Measurements from ENCODE around the gene RIMKLA. TPM values are rescaled to one million over a fixed set of nuclear protein-coding genes. Genes with fewer than 3 reads are reported as not detected.

RIMKLA gene
- total and polyA plus RNA-seq, 2 donors (not counting 1 experiment from before 2014, with no cell fraction given), result 0.01 TPM; not detected in 1

DNA sequence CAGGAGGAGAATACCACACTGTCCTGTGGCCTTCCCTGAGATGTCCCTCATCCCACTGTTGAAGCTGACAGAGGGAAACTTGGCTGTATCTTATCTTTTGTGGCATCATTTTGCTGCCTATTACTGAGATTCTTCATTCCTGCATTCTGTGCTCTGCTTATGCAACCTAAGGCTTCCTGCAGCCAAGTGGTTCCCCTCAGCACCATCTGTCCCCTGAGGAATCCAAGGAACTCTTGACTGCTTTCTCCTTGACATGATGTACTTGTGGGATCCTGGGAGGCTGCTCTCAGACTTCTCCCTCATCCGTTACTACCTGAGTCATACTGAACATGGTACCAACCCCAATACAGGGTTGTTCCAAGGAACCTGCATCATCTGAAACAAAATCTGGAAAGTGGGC is 21.1 kb upstream of the RIMKLA start:
- Mint-ChIP-seq H3K4me3 (no peak overlapping the region), H3K4me1 (peaks cover 3% of the 10 kb centered on the region), H3K9me3 (ENCODE audit: insufficient read depth) (no peaks in the 10 kb centered on the region), H3K27ac (no peak overlapping the region), H3K27me3 (peaks cover 24% of the 10 kb centered on the region)
- no peak for ATAC-seq (ENCODE audit: low read depth)
- intact Hi-C loops (cut with micrococcal nuclease), result no loop called here
- Histone ChIP-seq H3K4me1 (ENCODE audit: control insufficient read depth in 2 of 2, insufficient read depth in 2 of 2, low read length in 2 of 2) (no peaks in the 10 kb centered on the region), H3K36me3 (replicated peaks in 1 of 2; ENCODE audit: control extremely low read depth in 1 of 2, control insufficient read depth in 1 of 2, extremely low read depth in 1 of 2, insufficient read depth in 2 of 2, low read length in 1 of 2) (no peaks in the 10 kb centered on the region), H3K27me3 (replicated peaks in 1 of 4; ENCODE audit: control extremely low read depth in 1 of 4, control insufficient read depth in 3 of 4, insufficient read depth in 4 of 4, low read length in 3 of 4) (no peaks in the 10 kb centered on the region), H3K79me2 (ENCODE audit: control insufficient read depth, insufficient read depth, low read length) (no peaks in the 10 kb centered on the region), H2AFZ (ENCODE audit: insufficient read depth, low read depth, low read length, poor library complexity, severe bottlenecking) (no peak overlapping the region), H3K9ac (ENCODE audit: low read length) (no peak overlapping the region), H4K20me1 (ENCODE audit: control insufficient read depth, insufficient read depth, low read length, poor library complexity, severe bottlenecking) (no peaks in the 10 kb centered on the region), H3K4me3 (ENCODE audit: control extremely low read depth in 1 of 5, extremely low read depth in 1 of 5, insufficient read depth in 1 of 5, low read depth in 2 of 5, low read length in 4 of 5) (no peak overlapping the region), H3K27ac (ENCODE audit: low read length in 2 of 2) (no peak overlapping the region), H3K9me3 (ENCODE audit: control extremely low read depth in 1 of 3, control insufficient read depth in 2 of 3, insufficient read depth in 1 of 3, low read length in 2 of 3) (no peaks in the 10 kb centered on the region), H3K4me2 (replicated peaks; ENCODE audit: low read depth, low read length, poor library complexity, severe bottlenecking) (no peak overlapping the region)
- ChIA-PET POLR2A (interaction anchor here (0.7 kb wide), 1 partner anchor 227 kb away, joined by 3 read pairs; no protein-coding TSS in a partner anchor), CTCF (no interaction called here)
- 100% methylated on average over 1 of the region's 1 CpG for WGBS (ENCODE audit: insufficient coverage)
- TF ChIP-seq, protein P1, sequence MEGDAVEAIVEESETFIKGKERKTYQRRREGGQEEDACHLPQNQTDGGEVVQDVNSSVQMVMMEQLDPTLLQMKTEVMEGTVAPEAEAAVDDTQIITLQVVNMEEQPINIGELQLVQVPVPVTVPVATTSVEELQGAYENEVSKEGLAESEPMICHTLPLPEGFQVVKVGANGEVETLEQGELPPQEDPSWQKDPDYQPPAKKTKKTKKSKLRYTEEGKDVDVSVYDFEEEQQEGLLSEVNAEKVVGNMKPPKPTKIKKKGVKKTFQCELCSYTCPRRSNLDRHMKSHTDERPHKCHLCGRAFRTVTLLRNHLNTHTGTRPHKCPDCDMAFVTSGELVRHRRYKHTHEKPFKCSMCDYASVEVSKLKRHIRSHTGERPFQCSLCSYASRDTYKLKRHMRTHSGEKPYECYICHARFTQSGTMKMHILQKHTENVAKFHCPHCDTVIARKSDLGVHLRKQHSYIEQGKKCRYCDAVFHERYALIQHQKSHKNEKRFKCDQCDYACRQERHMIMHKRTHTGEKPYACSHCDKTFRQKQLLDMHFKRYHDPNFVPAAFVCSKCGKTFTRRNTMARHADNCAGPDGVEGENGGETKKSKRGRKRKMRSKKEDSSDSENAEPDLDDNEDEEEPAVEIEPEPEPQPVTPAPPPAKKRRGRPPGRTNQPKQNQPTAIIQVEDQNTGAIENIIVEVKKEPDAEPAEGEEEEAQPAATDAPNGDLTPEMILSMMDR (IDR thresholded peaks at IDR 0.05), result no peak
- no peak for TF ChIP-seq EZH2 (IDR thresholded peaks at IDR 0.05; ENCODE audit: borderline replicate concordance, insufficient read depth, low read depth, low read length, poor library complexity, severe bottlenecking)
- DNase-seq, result no peak

DNA sequence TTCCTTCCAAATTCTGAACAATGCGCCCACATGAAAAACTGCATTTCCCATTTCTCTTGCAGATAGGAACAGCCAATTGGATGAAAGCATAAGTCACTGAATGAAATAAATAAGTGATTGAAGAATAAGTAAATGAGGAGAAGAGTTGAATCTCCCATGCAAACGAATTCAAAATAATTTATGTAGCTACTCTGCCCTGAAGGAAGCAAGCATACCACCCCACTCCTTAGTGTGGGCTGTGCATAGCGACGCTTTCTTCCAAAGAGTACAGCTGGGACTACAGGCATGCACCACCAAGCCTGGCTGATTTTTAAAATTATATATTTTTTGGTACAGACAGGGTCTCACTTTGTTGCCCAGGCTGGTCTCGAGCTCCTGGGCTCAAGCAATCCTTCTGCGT is 16.5 kb upstream of the RIMKLA start:
- Histone ChIP-seq H2AFZ (ENCODE audit: insufficient read depth, low read depth, low read length, poor library complexity, severe bottlenecking) (no peak overlapping the region), H3K4me3 (ENCODE audit: control extremely low read depth in 1 of 5, extremely low read depth in 1 of 5, insufficient read depth in 1 of 5, low read depth in 2 of 5, low read length in 4 of 5) (no peak overlapping the region), H3K9ac (ENCODE audit: low read length) (no peak overlapping the region), H3K36me3 (replicated peaks in 1 of 2; ENCODE audit: control extremely low read depth in 1 of 2, control insufficient read depth in 1 of 2, extremely low read depth in 1 of 2, insufficient read depth in 2 of 2, low read length in 1 of 2) (no peaks in the 10 kb centered on the region), H3K9me3 (ENCODE audit: control extremely low read depth in 1 of 3, control insufficient read depth in 2 of 3, insufficient read depth in 1 of 3, low read length in 2 of 3) (no peaks in the 10 kb centered on the region), H4K20me1 (ENCODE audit: control insufficient read depth, insufficient read depth, low read length, poor library complexity, severe bottlenecking) (no peaks in the 10 kb centered on the region), H3K4me2 (replicated peaks; ENCODE audit: low read depth, low read length, poor library complexity, severe bottlenecking) (no peak overlapping the region), H3K79me2 (ENCODE audit: control insufficient read depth, insufficient read depth, low read length) (no peaks in the 10 kb centered on the region), H3K27ac (ENCODE audit: low read length in 2 of 2) (no peak overlapping the region), H3K27me3 (replicated peaks in 1 of 4; ENCODE audit: control extremely low read depth in 1 of 4, control insufficient read depth in 3 of 4, insufficient read depth in 4 of 4, low read length in 3 of 4) (no peaks in the 10 kb centered on the region), H3K4me1 (ENCODE audit: control insufficient read depth in 2 of 2, insufficient read depth in 2 of 2, low read length in 2 of 2) (no peaks in the 10 kb centered on the region)
- H3K27ac Mint-ChIP-seq, result no peak overlapping the region
- DNase-seq (no peak), ATAC-seq (ENCODE audit: low read depth) (no peak)
- intact Hi-C loops (cut with micrococcal nuclease), result no loop called here
- WGBS (ENCODE audit: insufficient coverage), result 89% methylated on average over 3 of the region's 6 CpGs
- POLR2A ChIA-PET, result no interaction called here
- peaks cover 3% of the 10 kb centered on the region for H3K4me1 Mint-ChIP-seq
- H3K4me3 Mint-ChIP-seq, result no peak overlapping the region
- TF ChIP-seq, protein P1 (IDR thresholded peaks at IDR 0.05), result no peak
- no peak for TF ChIP-seq EZH2 (IDR thresholded peaks at IDR 0.05; ENCODE audit: borderline replicate concordance, insufficient read depth, low read depth, low read length, poor library complexity, severe bottlenecking)
- no peaks in the 10 kb centered on the region for H3K9me3 Mint-ChIP-seq (ENCODE audit: insufficient read depth)
- peaks cover 38% of the 10 kb centered on the region for H3K27me3 Mint-ChIP-seq
- CTCF ChIA-PET, result no interaction called here
